ENCODE measurements around the gene APBA2.

Gene APBA2

GRCh38 chr15:29008846-29009245 lies 123.1 kb downstream of the APBA2 start:
- Histone ChIP-seq H3K79me2 (ENCODE audit: insufficient read depth, low read length) (peaks cover 17% of the 10 kb centered on the region; the same call in 1 of the 2 replicates), H3K4me2 (ENCODE audit: low read depth, low read length, poor library complexity, severe bottlenecking) (no peak overlapping the region), H3K36me3 (ENCODE audit: insufficient read depth, low read length) (peaks cover 34% of the 10 kb centered on the region; the same call in 1 of the 2 replicates), H3K4me1 (ENCODE audit: insufficient read depth, low read length, poor library complexity, severe bottlenecking) (peaks cover 4% of the 10 kb centered on the region), H3K27me3 (ENCODE audit: insufficient read depth, low read length, poor library complexity, severe bottlenecking) (no peaks in the 10 kb centered on the region), H2AFZ (ENCODE audit: low read length) (no peak overlapping the region), H3K4me3 (ENCODE audit: low read length, poor library complexity, severe bottlenecking) (no peak overlapping the region), H3F3A (ENCODE audit: low read depth) (no peaks in the 10 kb centered on the region), H3K9me3 (ENCODE audit: insufficient read depth, low read depth, low read length) (0 out of 2 replicates have a peak, but pooled peaks cover 6% of the 10 kb centered on the region), H4K20me1 (ENCODE audit: insufficient read depth, low read length, poor library complexity, severe bottlenecking) (no peaks in the 10 kb centered on the region), H3K9me2 (replicated peaks; ENCODE audit: low read depth, low read length) (no peaks in the 10 kb centered on the region), H3K9ac (ENCODE audit: low read depth, low read length, poor library complexity, severe bottlenecking) (no peak overlapping the region)
- no peak for TF ChIP-seq CTCF (conservative IDR thresholded peaks at IDR 0.05; ENCODE audit: low read length)
- no peak for TF ChIP-seq EZH2phosphoT487 (IDR thresholded peaks at IDR 0.05; ENCODE audit: borderline replicate concordance)

DNA sequence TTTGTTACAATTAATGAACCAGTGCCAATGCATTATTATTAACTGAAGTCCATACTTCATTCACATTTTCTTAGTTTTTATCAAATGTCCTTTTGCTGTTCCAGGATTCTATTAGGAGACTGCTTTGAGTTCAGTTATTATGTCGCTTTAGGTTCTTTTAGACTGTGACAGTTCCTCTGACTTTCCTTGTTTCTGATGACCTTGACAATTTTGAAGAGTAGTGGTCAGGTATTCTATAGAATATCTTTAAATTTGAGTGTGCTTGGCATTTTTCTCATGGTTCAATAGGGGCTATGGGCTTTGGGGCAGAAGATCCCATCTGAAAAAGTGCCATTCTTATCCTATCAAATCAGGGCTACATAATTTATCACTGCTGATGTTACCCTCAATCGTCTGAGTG lies 126.3 kb downstream of the APBA2 start:
- peaks cover 40% of the 10 kb centered on the region; the same call in 1 of the 2 replicates for H3K36me3 ChIP-seq (ENCODE audit: insufficient read depth, low read length)
- no peak overlapping the region for H3K4me2 ChIP-seq (ENCODE audit: low read depth, low read length, poor library complexity, severe bottlenecking)
- no peaks in the 10 kb centered on the region for H3K4me1 ChIP-seq (ENCODE audit: insufficient read depth, low read length, poor library complexity, severe bottlenecking)
- peaks cover 3% of the 10 kb centered on the region for H4K20me1 ChIP-seq (ENCODE audit: insufficient read depth, low read length, poor library complexity, severe bottlenecking)
- H2AFZ ChIP-seq (ENCODE audit: low read length) = no peak overlapping the region
- TF ChIP-seq CTCF (conservative IDR thresholded peaks at IDR 0.05; ENCODE audit: low read length) (no peak), EZH2phosphoT487 (IDR thresholded peaks at IDR 0.05; ENCODE audit: borderline replicate concordance) (no peak)
- H3F3A ChIP-seq (ENCODE audit: low read depth) = no peaks in the 10 kb centered on the region
- H3K4me3 ChIP-seq (ENCODE audit: low read length, poor library complexity, severe bottlenecking) = no peak overlapping the region
- no peaks in the 10 kb centered on the region for H3K9me2 ChIP-seq (replicated peaks; ENCODE audit: low read depth, low read length)
- no peak overlapping the region for H3K9ac ChIP-seq (ENCODE audit: low read depth, low read length, poor library complexity, severe bottlenecking)
- no peaks in the 10 kb centered on the region for H3K9me3 ChIP-seq (ENCODE audit: insufficient read depth, low read depth, low read length)
- peaks cover 21% of the 10 kb centered on the region; the same call in 1 of the 2 replicates for H3K79me2 ChIP-seq (ENCODE audit: insufficient read depth, low read length)
- no peaks in the 10 kb centered on the region for H3K27me3 ChIP-seq (ENCODE audit: insufficient read depth, low read length, poor library complexity, severe bottlenecking)

DNA sequence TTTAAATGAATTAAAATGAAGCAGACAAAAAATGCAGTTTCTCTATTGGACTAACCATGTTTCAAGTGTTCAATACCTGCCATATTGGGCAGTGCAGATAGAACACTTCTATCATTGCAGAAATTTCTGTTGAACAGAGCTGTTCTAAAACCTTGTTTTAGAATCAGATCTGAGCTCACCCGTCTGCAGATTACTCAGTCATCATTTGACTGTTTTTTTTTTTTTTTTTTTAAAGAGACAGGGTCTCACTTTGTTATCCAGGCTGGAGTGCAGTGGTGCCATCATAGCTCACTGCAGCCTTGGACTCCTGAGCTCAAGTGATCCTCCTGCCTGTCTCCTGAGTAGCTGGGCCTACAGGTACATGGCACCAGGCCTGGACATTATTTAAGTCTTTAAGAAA lies 128.7 kb downstream of the APBA2 start:
- peaks cover 9% of the 10 kb centered on the region for H3K4me1 ChIP-seq (ENCODE audit: insufficient read depth, low read length, poor library complexity, severe bottlenecking)
- no peaks in the 10 kb centered on the region for H3K9me2 ChIP-seq (replicated peaks; ENCODE audit: low read depth, low read length)
- H2AFZ ChIP-seq (ENCODE audit: low read length) = no peak overlapping the region
- peaks cover 23% of the 10 kb centered on the region; the same call in 1 of the 2 replicates for H3K36me3 ChIP-seq (ENCODE audit: insufficient read depth, low read length)
- no peaks in the 10 kb centered on the region for H3K9me3 ChIP-seq (ENCODE audit: insufficient read depth, low read depth, low read length)
- TF ChIP-seq CTCF (conservative IDR thresholded peaks at IDR 0.05; ENCODE audit: low read length) (no peak), EZH2phosphoT487 (IDR thresholded peaks at IDR 0.05; ENCODE audit: borderline replicate concordance) (no peak)
- H3F3A ChIP-seq (ENCODE audit: low read depth) = no peaks in the 10 kb centered on the region
- no peak overlapping the region for H3K4me3 ChIP-seq (ENCODE audit: low read length, poor library complexity, severe bottlenecking)
- H4K20me1 ChIP-seq (ENCODE audit: insufficient read depth, low read length, poor library complexity, severe bottlenecking) = peaks cover 10% of the 10 kb centered on the region
- H3K27me3 ChIP-seq (ENCODE audit: insufficient read depth, low read length, poor library complexity, severe bottlenecking) = no peaks in the 10 kb centered on the region
- H3K79me2 ChIP-seq (ENCODE audit: insufficient read depth, low read length) = peaks cover 23% of the 10 kb centered on the region; the same call in 1 of the 2 replicates
- H3K9ac ChIP-seq (ENCODE audit: low read depth, low read length, poor library complexity, severe bottlenecking) = no peak overlapping the region
- H3K4me2 ChIP-seq (ENCODE audit: low read depth, low read length, poor library complexity, severe bottlenecking) = no peak overlapping the region
